Ovary (tissue), 9 donors: ENCODE data around the gene SLC4A1. TPM values are rescaled to one million over a fixed set of nuclear protein-coding genes. Genes with fewer than 3 reads are reported as not detected.

ENCODE experiments used
- DNase-seq, 5 donors: peaks; one replicate each; pipeline ENCODE4 v3.0.0-alpha.2; 2019 to 2020
- H3K27ac ChIP-seq, 2 donors: fragments of 200-600 bp; one replicate each; pipeline versions ENCODE4 v1.5.1 to v1.8.0; 2019 to 2022
- H3K27me3 ChIP-seq: fragments of 200-600 bp; one replicate; pipeline ENCODE4 v1.8.0; 2022
- H3K36me3 ChIP-seq: fragments of 200-600 bp; sonication (generic); one replicate; pipeline ENCODE4 v1.5.1; 2019
- H3K4me1 ChIP-seq: one replicate; pipeline ENCODE4 v1.8.1; 2013; ENCODE audit warnings: mild to moderate bottlenecking, moderate library complexity; ENCODE audit not compliant: insufficient read depth
- H3K4me3 ChIP-seq: fragments of 200-600 bp; sonication (generic); one replicate; pipeline ENCODE4 v1.5.1; 2017
- H3K9me3 ChIP-seq, 2 donors: fragments of 200-600 bp in 1 of 2; sonication (generic) in 1 of 2; one replicate each; pipeline versions ENCODE4 v1.5.1 to v1.8.1; 2013 to 2019; ENCODE audit warnings: mild to moderate bottlenecking in 1 of 2, moderate library complexity in 1 of 2
- EP300 ChIP-seq: sonication (generic); formaldehyde crosslinking; IDR thresholded peaks from one replicate; pipeline ENCODE4 v1.6.1; 2017; ENCODE audit warnings: antibody characterized with exemption
- POLR2A ChIP-seq: fragments of 450-650 bp; IDR thresholded peaks from one replicate; pipeline ENCODE4 v1.6.1; 2017; ENCODE audit warnings: antibody characterized with exemption, mild to moderate bottlenecking, moderate library complexity
- WGBS, 3 donors: extraction: QIAGEN DNeasy Blood & Tissue Kit in 1 of 3; methylation state at CpG; one replicate each; pipeline versions ENCODE4 v1.1.5 to v1.1.7; 2013 to 2017; 5-methylcytosine and 5-hydroxymethylcytosine counted together
- intact Hi-C, 4 donors: fragments of 100-400 bp; cut with DNase I; formaldehyde crosslinking; loops; one replicate each; pipeline versions ENCODE4 v1.11.0 to v1.15.1; 2022 to 2023
- polyA plus RNA-seq, 2 donors: library from polyadenylated mRNA; stranded (reverse); fragments of 200-250 nt in 1 of 2; fragments of 350-450 nt in 1 of 2; fragmentation: Illumina TruSeq in 1 of 2; extraction: RNeasy Lipid Tissue Mini Kit (QIAGEN cat#74804) in 1 of 2; gene quantifications; one replicate each; pipeline ENCODE4 v1.2.3, GENCODE V29; 2013 to 2014
- total RNA-seq, 7 donors: library from RNA; depleted of rRNA in 2 of 7; stranded (reverse); fragments of >200 nt in 2 of 7; fragmentation: NEBNext Ultra II Directional in 3 of 7; extraction: Animal tissue kit (Norgen Biotek cat#: 25700) in 3 of 7; gene quantifications; one replicate each; pipeline versions ENCODE4 v1.1.0 to v1.2.4, GENCODE V29; 2016 to 2023
- TF ChIP-seq, protein P1 (sequence below), 3 donors: fragments of 450-650 bp in 2 of 3; fragments of 200-600 bp in 1 of 3; IDR thresholded peaks; one replicate each; pipeline versions ENCODE4 v1.5.1 to v1.8.0; 2016 to 2022; ENCODE audit warnings: antibody characterized with exemption in 3 of 3, mild to moderate bottlenecking in 1 of 3
- donor health status: DM: no; HTN: no; CAD: no; lungs with moderate emphysema.
- donor health status: DM: no; HTN: no; CAD: no.
- donor health status: Bipolar disorder and iron deficiency.
- donor health status: DM: yes; HTN: yes; CAD: no.
- donor health status: DM: no; HTN: no; CAD: no.
- donor health status: DM: yes; HTN: yes; CAD: no.

SLC4A1 gene
- total and polyA plus RNA-seq, 9 donors = 0.08 to 3.2 (median 0.35) TPM; not detected in 5

DNA sequence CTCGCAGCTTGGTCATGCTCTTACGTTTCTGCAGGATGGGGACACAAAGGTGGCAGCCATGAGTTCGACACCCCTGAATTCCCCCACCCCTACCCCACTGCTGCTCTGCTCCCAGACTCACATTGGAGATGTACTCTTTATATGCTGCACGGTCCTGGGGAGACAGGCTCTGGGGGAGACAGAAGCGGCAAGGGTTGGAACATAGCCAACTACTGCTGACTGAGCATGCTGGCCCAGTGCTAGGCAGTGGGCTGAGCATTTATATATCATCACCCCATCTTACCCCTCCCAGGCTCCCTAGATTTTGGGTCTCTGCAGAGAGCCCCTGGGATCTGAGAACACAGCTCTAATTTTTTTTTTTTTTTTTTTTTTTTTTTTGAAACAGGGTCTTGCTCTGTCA is 60.2 kb downstream of the SLC4A1 start:
- Histone ChIP-seq H3K27ac (no peak overlapping the region), H3K9me3 (no peaks in the 10 kb centered on the region), H3K27me3 (no peaks in the 10 kb centered on the region), H3K4me1 (peaks cover 4% of the 10 kb centered on the region), H3K36me3 (no peaks in the 10 kb centered on the region), H3K4me3 (no peak overlapping the region)
- no peak for DNase-seq
- 79 to 87% (median 83%) methylated on average over 5 of the region's 5 CpGs for WGBS, 3 donors
- TF ChIP-seq, protein P1, sequence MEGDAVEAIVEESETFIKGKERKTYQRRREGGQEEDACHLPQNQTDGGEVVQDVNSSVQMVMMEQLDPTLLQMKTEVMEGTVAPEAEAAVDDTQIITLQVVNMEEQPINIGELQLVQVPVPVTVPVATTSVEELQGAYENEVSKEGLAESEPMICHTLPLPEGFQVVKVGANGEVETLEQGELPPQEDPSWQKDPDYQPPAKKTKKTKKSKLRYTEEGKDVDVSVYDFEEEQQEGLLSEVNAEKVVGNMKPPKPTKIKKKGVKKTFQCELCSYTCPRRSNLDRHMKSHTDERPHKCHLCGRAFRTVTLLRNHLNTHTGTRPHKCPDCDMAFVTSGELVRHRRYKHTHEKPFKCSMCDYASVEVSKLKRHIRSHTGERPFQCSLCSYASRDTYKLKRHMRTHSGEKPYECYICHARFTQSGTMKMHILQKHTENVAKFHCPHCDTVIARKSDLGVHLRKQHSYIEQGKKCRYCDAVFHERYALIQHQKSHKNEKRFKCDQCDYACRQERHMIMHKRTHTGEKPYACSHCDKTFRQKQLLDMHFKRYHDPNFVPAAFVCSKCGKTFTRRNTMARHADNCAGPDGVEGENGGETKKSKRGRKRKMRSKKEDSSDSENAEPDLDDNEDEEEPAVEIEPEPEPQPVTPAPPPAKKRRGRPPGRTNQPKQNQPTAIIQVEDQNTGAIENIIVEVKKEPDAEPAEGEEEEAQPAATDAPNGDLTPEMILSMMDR (IDR thresholded peaks at IDR 0.05) = no peak
- TF ChIP-seq POLR2A = no peak
- TF ChIP-seq EP300 = no peak
- intact Hi-C loops = loop anchor here in 1 of 4 donors (10.0 kb wide), 1 partner anchor 147 kb away; no protein-coding TSS in a partner anchor

DNA sequence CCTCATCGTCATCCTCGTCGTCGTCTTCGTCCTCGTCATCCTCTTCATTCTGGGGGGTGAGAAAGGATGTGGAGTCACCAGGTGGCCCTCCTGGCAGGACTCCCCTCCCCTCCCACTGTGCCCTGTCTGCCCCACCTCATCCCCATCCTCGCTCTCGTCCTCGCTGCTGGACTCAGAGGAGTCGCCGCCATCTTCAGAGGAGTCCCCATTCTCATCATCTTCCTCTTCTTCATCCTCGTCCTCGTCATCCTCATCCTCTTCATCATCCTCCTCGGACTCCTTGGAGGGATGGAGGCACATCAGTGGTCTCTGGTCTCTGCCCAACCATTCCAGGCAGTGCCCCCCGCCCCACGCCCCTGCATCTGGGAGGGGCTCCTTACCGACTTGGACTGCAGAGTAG is 60.6 kb downstream of the SLC4A1 start:
- peaks cover 2% of the 10 kb centered on the region for H3K4me1 ChIP-seq
- H3K36me3 ChIP-seq = no peaks in the 10 kb centered on the region
- TF ChIP-seq EP300 (no peak), POLR2A (no peak)
- TF ChIP-seq, protein P1 (IDR thresholded peaks at IDR 0.05) = no peak
- H3K27ac ChIP-seq = no peak overlapping the region
- no peak for DNase-seq
- H3K9me3 ChIP-seq = no peaks in the 10 kb centered on the region
- intact Hi-C loops = loop anchor here in 1 of 4 donors (10.0 kb wide), 1 partner anchor 147 kb away; no protein-coding TSS in a partner anchor
- H3K4me3 ChIP-seq = no peak overlapping the region
- no peaks in the 10 kb centered on the region for H3K27me3 ChIP-seq
- 80 to 85% (median 82%) methylated on average over 17 of the region's 17 CpGs for WGBS, 3 donors

DNA sequence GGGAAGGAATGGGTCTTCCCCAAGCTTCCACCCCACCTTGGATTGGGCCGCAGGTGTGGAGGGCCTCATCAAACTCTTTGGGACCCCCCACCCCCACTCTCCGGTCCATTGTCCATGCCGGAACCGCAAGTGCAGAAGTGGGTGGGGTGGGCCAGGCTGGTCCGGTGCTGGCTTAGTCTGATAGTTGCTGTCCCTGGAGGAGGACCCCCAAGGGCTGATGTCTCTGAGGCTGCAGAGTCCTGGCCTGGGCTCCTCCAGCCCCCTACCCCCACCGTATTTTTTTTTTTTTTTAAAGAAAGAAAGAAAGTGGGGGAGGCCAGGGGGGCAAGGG is 61.1 kb downstream of the SLC4A1 start:
- 73 to 89% (median 78%) methylated on average over 6 of the region's 6 CpGs for WGBS, 3 donors
- Histone ChIP-seq H3K36me3 (no peaks in the 10 kb centered on the region), H3K27ac (no peak overlapping the region), H3K9me3 (no peaks in the 10 kb centered on the region), H3K4me1 (peaks cover 2% of the 10 kb centered on the region), H3K27me3 (no peaks in the 10 kb centered on the region), H3K4me3 (no peak overlapping the region)
- TF ChIP-seq, protein P1 (IDR thresholded peaks at IDR 0.05) = no peak
- TF ChIP-seq POLR2A (no peak), EP300 (no peak)
- DNase-seq = no peak
- intact Hi-C loops = loop anchor here in 1 of 4 donors (10.0 kb wide), 1 partner anchor 148 kb away; no protein-coding TSS in a partner anchor

DNA sequence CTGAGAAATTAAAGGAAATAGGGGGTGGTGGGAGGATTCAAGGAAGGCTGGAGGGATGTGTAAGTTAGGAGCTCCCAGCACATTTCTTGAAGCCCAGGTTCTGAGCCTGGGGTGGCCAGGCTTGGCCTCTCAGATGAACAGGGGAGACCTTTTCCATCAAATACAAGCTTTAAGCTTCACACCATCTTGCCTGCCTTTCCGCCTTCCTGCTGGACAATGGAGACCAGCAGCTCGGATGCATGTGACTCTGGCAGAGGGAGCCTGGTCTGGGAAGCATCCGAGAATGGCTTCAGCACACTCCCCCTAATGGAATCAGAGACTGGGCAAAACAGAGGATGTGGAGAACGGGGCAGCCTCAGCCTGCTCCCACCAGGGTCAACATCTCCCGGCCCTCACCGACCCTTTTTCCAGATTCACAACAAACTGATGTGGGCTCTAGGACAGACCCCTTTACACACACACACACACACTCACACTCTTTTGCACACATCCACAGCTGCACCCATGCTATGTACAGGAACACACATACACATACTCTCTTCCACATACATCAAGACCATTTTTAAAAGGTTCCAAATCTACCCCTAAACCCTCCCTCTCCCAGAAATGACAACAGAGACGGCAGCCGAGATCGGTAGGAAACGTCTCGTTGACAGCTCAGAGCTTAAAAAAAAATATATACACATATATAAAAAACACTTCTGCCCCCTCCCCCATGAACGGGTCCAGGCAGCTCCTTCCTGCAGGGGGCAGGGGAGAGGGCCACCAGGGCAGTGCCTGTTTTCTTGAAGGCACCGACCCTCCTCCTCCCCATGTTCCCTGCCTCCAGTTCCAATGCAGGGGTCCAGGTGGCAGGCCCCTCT is 61.7 kb downstream of the SLC4A1 start:
- intact Hi-C loops = loop anchor here in 1 of 4 donors (10.0 kb wide), 1 partner anchor 149 kb away; no protein-coding TSS in a partner anchor

More for the DNA sequence above, 61.7 kb downstream of the SLC4A1 start:
- DNase-seq = no peak
- Histone ChIP-seq H3K9me3 (no peaks in the 10 kb centered on the region), H3K27me3 (no peaks in the 10 kb centered on the region), H3K4me1 (peaks cover 2% of the 10 kb centered on the region), H3K27ac (no peak overlapping the region), H3K36me3 (no peaks in the 10 kb centered on the region), H3K4me3 (no peak overlapping the region)
- TF ChIP-seq EP300 (no peak), POLR2A (no peak)
- TF ChIP-seq, protein P1 (IDR thresholded peaks at IDR 0.05) = no peak
- WGBS, 3 donors = 27 to 38% (median 36%) methylated on average over 13 of the region's 13 CpGs
